Skin of body (tissue), 2 donors: Measurements from ENCODE around the gene GATM. TPM values are rescaled to one million over a fixed set of nuclear protein-coding genes. Genes with fewer than 3 reads are reported as not detected.
A peak's percentile ranks its signal among the peaks of the same experiment; 100 is the strongest.
"Not testable (repeated sequence)": the region's sequence is repeated elsewhere in the genome, so short reads cannot be mapped to it uniquely, and the experiment has no call there.

Experiments
- DNase-seq: peaks from one replicate; lab custom pipeline; 2025; lab: John Stamatoyannopoulos, UW
- total RNA-seq: library from RNA; depleted of rRNA; stranded (reverse); fragments of >200 nt; gene quantifications from one replicate; pipeline ENCODE4 v1.2.3, GENCODE V29; 2014

Gene GATM
- total RNA-seq, 1 donor from 2014 or later, result 132 TPM

DNA sequence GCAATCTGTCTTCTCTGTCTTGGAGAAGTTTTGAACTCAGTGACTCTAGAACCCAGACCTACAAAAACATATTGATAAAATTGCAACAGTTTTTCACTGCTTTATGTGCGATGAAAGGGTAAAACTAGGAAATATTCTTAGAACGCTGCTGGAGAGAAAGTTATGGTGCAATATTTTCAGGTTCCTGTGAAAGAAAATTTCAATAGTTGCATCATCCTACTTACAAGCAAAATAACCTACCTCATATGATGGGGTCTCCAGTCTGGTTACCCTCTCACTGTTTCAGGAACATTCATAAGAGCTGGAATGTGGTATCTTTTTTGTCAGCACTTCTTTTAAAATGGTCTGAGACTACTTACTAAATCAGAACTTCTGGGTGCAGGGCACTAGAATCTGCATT is 27.1 kb downstream of the GATM start:
- no peak for DNase-seq

DNA sequence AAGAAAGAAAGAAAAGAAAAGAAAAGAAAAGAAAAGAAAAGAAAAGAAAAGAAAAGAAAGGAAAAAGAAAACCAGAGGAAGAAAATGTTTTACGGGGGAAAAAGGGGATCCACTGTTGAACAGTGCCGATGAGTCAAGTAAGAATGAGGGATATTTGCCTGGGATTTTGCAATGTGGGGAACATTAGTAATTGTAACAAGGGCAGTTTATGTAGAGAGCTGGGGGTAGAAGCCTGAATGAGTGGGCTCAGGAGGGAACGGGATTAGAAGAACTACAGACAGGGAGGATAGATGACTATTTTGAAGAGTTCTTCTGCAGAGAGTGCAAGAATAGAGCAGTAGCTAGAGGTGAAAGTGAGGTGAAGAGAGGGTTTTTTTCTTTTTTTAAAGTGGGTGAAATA is 28.7 kb downstream of the GATM start:
- DNase-seq, result no peak

DNA sequence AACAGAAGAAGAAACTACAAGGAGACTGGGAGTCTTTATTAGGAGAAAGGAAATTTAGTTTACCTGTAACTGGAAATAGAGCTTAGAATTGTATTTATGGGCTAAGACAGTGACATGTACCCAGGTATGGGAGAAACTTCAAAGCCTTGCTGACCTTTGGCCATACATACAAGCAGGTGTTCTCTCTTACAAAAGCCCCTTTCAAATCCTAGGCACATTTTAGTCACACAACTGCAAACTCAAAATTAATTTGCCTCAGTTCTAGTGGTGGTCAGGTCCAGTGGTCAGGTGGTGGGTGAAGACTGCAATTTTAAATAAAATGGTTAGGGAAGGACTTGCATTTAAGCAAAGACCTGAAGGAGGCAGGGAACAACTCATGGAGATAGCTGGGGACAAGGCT is 30.4 kb downstream of the GATM start:
- DNase-seq, result no peak

DNA sequence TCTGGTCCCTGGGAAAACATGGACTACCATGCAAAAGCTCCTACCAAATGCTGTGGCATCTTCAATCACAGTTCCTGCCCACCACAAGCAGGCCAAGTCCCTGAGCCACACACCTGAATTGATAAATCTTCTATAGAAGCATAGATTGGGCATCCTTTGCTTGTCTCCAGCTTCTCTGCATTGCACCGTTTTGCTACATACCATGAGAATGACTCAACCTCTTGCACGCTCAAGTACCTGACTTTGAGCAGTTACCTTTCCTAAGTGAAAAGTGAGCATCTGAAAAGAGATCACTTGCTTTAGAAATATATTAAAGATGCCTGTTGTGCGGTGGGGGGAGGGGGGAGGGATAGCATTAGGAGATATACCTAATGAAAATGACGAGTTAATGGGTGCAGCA is 31.3 kb downstream of the GATM start:
- DNase-seq, result no peak

DNA sequence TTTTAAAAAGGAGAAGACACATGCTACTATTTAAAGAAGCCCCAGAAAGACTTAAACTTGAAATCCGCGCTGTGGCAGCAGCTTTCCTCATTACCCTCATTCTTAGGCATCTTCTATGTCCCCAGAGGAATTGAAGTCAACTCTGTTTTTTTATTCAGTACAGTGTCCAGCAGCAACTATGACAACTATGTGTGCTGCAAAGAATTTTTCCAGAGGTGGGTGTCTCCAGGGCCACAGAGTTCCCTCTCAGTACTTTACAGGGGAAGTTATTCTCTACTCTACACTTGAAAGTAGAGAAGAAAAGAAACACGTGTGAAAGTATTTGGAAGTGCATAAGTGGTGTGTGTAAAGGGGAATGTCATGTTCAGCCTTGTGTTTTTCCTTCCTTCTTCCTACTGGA is 32.0 kb downstream of the GATM start:
- no peak for DNase-seq

DNA sequence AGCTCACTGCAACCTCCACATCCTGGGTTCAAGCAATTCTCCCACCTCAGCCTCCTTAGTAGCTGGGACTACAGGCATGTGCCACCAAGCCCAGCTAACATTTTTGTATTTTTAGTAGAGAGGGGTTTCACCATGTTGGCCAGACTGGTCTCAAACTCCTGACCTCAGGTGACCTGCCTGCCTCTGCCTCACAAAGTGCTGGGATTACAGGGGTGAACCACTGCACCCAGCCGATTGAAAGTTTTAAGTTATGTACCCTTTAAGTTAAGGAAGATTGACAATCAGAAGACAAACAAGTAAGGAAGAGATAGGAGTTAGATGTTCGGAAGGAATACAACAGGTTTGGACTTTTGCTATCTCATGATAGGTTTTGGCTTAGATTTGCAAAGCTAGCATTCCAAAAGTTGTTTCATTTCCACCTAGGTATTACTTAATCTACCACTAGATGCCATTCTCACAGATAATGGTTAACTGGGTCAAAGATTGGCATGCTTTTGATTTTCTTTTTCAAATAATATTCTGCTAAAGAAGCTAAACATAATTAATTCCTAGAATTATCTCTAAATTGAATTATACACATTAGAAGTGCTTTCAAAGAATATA is 35.0 kb downstream of the GATM start:
- DNase-seq, result no peak

DNA sequence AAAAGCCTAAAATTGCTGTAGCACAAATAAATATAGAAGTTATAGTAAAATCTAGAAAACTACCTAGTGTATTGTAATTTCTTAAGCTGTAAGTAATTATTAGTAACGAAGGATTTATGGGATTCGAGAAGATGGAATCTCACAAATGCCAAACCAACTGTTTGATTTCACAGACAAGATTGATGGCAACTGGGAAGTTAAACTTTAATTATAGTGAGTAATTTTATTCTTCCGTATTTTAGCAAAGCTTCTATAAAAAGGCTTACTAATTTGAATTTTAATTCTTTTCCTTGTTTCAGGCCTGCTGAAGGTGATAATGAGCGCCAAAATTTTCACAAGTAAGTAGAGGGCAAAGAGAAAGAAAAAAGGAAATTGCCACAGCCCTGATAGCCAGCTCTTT is 36.6 kb downstream of the GATM start:
- DNase-seq, result no peak

DNA sequence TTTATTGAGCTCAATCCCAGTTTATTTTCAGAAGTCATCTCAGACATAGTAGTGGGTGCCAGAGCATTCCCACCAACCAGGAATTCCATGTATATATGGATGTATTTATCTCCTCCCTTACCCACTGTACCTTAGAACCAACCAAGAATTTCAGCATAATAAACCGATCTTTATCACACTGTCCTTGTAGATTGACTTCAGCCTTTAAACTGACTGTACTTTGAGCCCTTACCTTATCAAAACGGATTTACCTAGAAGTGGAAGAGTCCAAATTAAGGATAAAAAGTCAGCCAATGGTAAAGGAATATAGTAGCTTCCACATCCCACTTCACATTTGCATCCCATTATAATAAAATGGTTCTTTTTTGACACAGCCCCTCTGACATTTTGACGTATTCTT is 37.9 kb downstream of the GATM start:
- no peak for DNase-seq

DNA sequence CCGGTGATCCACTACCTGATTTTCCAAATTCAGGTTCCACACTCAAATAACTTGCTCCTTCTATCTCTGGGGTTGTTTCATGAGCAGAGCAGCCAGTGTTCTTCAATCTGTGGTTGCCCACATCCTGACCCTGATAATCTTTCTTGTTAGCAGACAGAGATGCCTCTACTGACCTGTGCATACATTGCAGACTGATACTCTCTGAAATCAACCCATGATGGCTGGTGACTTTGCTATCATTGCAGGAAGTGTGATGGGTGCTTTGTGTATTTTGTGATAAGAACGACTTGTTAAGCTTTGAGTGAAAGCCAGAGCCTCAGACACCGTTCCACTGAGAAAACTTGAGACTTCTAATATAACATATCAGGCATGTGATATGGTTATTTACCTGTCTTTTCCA is 39.9 kb downstream of the GATM start:
- no peak for DNase-seq

DNA sequence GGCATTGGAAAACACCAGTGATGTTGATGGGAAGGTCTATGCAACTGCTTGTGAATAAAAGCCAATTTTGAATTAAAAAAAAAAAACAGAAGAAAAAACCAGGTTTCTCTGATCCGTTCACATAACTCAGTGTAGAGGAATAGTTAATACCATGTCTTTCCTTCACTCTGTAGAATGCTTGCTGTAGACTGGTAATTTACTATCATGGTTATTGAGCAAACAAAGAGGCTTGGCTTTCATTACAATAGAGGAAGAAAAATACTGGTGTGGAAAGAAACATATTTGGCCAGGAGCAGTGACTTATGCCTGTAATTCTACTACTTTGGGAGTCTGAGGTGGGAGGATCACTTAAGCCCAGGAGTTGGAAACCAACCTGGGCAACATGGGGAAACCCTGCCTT is 41.1 kb downstream of the GATM start:
- no peak for DNase-seq

DNA sequence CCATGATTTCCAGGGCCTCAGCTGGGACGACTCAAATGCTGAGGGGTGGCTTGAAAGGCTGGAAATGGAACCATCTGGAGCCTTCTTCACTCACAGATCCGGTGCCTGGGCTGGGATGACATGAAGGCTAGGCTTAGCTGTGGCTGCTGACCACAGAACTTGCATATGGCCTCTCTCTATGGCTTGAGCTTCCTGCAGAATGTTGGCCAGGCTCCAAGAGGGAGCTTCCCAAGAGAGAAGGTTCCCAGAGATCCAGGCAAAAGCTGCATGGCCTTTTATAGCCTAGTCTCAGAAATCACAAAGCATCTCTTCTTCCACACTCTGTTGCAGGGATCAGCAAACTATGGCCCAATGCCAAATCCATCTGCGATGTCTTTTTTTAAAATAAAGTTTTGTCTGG is 44.8 kb downstream of the GATM start:
- peak; percentile 59 for DNase-seq

DNA sequence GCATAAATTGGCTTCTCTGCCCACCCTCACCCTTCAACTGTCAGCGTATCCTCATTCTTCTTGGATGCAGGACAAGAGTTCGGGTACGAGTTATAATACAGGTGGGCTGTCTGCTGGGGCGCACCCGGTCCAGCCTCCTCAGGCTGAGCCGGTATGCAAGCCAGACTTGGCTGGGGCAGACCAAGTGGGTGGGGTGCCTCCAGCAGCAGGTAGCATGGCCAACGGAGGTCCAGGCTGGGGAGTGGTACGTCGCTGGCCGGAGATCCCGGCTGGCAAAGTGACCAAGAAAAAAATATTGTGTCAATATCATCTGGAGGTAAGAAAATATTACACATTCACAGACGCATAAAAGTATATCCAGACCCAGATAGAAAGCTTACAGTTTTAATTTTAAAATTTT is 45.6 kb downstream of the GATM start:
- no peak for DNase-seq

DNA sequence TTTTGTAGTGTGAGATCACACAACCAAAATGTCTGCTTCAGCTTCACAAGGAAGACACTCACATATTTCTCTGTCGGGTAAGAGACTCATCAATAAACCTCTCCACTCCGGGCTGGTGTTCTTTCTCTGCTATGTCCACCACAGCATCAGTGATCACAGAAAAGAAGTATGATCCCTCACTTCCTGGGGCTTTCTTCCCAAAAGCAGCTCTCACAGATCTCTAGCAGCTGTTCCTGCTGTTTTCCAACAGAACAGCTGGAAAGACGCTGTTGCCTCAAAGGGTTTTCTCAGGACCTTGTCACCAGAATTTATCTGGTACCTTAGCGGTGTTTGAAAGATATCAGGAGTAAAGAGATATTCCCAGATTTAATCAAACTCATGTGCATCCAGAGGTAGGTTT is 46.4 kb downstream of the GATM start:
- DNase-seq, result peak; percentile 71

DNA sequence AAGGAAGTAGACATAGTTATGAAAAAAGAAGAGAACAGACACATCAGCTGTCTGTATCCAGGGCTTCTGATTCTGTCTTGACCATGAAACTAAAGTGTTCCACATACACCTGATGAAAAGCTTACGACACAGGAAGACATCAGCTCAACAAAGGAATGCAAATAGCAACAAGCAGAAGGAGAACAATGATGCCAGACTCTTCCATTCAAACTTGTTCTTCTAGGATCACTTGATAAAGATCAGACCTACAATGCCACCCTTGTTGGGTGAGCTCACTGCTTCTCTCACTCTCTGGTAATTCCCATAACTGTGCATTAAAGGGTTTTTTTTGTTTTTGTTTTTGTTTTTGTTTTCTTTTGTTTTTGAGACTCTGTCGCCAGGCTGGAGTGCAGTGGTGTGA is 49.7 kb downstream of the GATM start:
- DNase-seq, result no peak

DNA sequence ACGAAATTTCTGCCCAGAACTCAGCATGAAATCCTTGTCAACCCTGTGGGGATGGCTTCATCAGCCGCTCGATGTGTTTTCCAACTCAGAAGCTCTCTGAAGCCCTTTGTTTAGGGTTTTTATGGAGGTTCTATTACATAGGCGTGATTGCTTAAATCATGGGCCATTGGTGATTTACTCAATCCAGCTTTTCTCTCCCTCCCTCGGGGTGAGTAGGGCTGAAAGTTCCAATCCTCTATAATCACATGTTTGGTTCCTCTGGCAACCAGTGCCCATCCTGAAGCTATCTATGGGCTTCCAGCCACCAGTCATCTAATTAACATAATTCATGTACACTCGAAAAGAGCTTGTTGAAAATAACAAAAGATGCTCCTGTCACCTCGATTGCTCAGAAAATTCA is 51.6 kb downstream of the GATM start:
- no peak for DNase-seq

DNA sequence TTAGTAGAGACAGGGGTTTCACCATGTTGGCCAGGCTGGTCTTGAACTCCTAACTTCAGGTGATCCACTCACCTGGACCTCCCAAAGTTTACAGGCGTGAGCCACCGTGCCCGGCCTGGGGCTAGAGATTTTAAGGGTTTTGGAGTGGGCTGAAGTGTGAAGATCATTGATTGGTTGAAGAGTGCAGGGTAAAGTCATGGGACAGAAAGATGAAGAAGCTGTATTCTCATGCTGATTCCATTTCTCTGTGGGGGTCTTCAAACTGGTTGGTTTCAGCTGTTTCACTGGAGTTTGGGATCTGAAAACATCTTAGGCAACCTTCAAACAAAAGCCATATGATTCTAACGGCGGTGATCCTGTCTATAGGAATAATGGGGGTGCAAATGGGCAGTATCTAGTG is 52.1 kb downstream of the GATM start:
- DNase-seq, result no peak

DNA sequence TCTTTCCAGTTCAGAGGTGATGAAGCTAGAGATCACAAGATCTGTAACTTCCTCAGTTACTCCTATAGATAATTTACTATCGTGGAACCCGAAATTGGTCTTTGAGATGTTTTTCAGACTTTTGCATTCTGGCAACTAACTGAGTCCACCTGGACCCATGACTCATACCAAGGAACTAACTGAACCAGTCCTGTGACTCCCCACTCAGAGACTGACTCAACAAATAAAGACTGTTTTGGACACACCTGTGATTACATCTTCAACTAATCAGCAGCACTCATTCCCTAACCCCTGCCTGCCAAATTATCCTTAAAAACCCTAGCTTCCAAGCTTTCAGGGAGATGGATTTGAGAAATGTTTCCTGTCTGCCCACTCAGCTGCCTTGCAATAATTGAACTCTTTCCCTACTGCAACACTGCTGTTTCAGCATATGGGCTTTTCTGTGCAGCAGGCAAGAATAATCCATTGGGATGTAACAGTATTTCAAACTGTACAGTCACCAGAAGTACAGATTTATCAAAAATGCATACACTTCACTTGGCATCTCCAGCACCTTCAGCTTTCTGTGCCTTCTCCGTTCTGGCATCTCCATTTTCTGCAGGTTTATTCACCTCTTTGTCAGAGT is 57.7 kb downstream of the GATM start:
- no peak for DNase-seq

DNA sequence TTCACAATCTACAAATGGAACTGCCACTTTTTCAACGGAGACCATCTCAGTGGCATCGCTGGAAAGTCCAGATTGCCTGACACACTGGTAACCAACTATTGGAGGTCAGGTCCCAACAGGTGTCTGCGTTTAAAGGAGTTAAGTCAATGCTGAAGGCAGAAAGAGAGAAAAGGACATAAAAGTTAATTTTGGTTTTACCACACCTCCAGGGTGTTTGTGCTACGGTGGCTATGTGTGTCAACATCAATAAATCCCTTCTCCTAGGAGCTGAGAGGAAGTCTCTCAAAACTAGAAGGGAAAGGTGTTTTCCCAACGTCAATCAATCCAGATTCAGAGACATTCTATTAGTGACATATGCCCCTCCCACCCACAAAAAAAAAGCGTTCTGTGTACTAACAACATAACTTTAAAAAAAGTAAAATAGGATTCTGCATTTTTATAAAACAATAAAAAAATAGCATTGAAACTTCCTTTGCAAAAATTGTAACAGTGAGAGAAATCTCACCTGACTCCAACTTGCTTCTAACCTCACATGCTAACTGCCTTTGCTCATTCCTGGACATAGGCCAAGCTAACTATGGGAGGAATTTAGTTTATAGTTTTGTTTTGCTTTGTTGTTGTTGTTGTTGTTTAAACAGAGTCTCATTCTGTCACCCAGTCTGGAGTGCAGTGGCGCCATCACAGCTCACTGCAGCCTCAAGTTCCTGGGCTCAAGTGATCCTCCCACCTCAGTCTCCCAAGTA is 58.7 kb downstream of the GATM start:
- DNase-seq, result no peak

DNA sequence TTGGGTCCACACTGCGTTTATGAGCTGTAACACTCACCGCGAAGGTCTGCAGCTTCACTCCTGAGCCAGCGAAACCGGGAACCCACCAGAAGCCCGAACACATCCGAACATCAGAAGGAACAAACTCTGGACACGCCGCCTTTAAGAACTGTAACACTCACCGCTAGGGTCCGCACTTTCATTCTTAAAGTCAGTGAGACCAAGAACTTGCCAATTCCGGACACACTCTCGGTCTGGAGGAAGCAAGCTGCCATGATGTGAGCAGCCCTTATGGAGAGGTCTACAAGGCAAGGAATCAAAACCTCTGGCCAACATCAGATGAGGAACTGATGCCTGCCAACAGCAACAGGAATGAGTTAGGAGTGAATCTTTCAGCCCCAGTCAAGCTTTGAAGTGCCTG is 63.4 kb downstream of the GATM start:
- DNase-seq, result no peak

DNA sequence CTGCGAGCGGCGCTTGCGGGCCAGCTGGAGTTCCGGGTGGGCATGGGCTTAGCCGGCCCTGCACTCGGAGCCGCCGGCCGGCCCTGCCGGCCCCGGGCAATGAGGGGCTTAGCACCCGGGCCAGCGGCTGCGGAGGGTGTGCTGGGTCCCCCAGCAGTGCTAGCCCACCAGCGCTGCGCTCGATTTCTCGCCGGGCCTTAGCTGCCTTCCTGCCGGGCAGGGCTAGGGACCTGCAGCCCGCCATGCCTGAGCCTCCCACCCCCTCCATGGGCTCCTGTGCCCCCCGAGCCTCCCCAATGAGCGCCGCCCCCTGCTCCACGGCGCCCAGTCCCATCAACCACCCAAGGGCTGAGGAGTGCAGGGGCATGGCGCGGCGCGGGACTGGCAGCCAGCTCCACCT is 64.2 kb downstream of the GATM start:
- DNase-seq, result not testable (repeated sequence)
